Choroid plexus epithelial cell (primary cell): ENCODE measurements around the gene B3GNT4.

Experiments
- DNase-seq: peaks from one replicate; pipeline ENCODE4 v3.0.0-alpha.2; 2010; ENCODE audit warnings: low read depth
- H3K4me3 ChIP-seq: 2 replicates; pipeline ENCODE4 v1.5.1; 2011; ENCODE audit warnings: low read depth, mild to moderate bottlenecking, control low read depth, low read length, moderate library complexity
- CTCF ChIP-seq: conservative IDR thresholded peaks from 2 replicates; pipeline ENCODE4 v1.5.1; 2011; ENCODE audit warnings: low read depth, mild to moderate bottlenecking, control low read depth, inconsistent platforms, low read length, moderate library complexity

B3GNT4 gene

DNA sequence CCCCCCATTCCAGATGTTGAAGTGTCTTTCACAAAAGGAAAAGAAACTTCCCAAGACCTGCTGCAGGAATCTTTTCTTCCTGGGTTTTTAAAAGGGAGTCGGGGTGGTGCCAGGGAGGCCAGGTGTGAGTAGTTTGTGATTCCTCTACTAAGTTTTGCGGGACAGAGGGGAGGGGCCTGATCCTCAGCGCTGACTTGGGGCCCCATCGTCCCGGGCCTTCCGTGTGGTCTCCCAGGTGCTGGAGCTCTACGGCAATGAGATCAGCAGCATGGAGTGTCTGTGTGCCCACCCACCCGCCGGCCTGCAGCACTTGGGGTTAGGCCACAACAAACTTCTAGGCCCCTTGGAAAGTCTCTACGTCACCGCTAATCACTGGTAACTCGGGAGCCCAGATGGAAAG, 16.0 kb upstream of the B3GNT4 start:
- no peak for DNase-seq
- no peak for TF ChIP-seq CTCF
- H3K4me3 ChIP-seq: no peak overlapping the region

GRCh38 chr12:122189626-122190475, 13.7 kb upstream of the B3GNT4 start:
- H3K4me3 ChIP-seq: no peak overlapping the region
- no peak for DNase-seq
- TF ChIP-seq CTCF: no peak

DNA sequence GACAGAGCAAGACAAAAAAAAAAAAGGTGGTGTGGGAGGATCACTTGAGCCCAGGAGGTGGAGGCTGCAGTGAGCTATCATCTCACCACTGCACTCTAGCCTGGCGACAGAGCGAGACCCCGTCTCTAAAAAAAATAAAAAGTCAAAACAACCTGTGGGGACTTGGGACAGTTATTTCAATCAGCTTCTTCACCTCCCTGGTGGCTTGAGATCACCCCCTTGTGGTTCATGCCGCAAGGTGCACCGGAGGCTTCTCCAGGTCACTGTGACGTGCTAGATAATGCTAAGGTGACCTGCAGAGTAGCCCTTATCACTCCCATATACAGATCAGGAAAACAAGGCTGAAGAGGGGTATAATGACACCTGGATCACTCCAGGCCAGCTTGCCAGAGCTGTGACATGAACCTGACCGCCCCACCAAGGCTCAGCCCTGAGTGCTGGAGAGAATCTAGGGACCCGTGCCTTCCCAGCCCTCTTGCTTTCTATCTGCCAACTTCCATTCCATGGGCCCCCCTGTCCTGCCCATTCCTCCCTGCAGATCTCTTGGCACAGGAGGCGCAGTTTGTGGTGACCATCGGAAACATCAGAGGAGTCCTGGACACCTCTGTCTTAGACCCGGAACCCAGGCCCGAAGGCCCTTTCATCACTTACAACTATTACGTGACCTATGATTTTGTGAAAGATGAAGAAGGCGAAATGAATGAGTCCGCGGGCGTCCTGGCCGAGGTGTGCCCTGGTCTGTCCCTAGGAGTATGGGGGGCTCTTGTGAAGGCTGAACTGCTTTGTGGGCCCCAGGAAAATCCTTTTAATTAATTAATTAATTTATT, 12.5 kb upstream of the B3GNT4 start:
- TF ChIP-seq CTCF: peak; percentile 91
- peak; percentile 73 for DNase-seq
- H3K4me3 ChIP-seq: no peak overlapping the region

DNA sequence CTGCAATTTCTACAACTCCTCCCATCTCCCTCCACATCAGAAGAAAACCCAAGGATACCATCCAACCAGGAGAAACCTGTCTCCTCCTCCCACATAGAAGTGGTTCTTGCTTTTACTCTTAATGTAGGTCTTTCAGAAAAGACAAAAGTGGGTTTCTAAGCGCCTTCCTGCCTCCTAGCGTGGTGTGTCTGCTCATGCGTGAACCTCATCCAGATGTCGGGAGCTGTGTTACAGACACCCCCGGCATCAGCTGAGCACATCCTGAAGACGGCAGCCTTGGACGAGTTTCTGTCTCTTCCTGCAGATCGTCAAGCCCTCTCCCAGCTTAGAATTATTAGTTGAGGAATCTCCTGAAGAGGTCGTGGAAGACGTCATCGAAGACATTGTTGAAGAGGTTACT, 11.1 kb upstream of the B3GNT4 start:
- H3K4me3 ChIP-seq: no peak overlapping the region
- no peak for DNase-seq
- no peak for TF ChIP-seq CTCF

DNA sequence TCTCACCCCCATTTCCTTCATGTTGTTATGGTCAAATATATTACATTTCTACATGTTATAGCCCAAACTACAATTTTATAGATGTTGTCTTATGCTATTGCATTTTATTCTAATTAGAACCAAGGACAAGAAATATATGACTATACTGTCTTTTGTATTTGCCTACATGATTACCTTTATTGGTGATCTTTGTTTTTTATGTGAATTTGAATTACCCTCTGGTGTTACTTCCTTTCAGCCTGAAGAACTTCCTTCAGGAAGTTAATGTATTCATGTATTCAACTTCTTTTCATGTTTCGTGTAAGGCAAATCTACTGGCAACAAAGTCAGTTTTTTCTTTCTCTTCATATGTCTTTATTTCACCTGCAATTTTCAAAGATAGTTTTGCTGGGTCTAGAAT, 8.7 kb upstream of the B3GNT4 start:
- no peak overlapping the region for H3K4me3 ChIP-seq
- DNase-seq: no peak
- no peak for TF ChIP-seq CTCF

- DNase-seq: no peak
- no peak for TF ChIP-seq CTCF
- H3K4me3 ChIP-seq: no peak overlapping the region
Measured at GRCh38 chr12:122195405-122195804, 8.1 kb upstream of the B3GNT4 start.

DNA sequence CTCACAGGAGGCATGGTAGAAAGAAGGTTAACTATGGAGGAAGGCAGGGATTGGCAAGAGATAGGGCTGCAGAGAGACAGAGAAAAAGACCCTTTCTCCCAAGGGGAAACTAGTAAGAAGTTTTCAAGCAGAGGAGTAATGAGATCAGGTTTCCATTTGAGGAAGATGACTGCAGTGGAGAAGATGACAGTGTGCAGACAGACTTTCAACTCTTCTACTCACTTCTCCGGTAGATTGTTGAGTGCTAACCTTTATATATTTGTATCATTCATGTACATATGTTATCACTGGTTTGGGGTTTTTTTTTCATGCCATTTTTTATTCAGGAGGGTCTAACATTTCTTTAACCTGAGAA, 5.9 kb upstream of the B3GNT4 start:
- no peak for TF ChIP-seq CTCF
- no peak overlapping the region for H3K4me3 ChIP-seq
- peak; percentile 23 for DNase-seq
